Gastrocnemius medialis (tissue), 4 donors: Measurements from ENCODE around the gene HBA1.

Source experiments
- POLR2A ChIP-seq, 2 donors: fragments of 450-650 bp; IDR thresholded peaks; one replicate each; pipeline ENCODE4 v1.6.1; 2017; ENCODE audit warnings: antibody characterized with exemption in 2 of 2, mild to moderate bottlenecking in 2 of 2, moderate library complexity in 2 of 2
- TF ChIP-seq, protein P1 (sequence below), 5 experiments: fragments of 450-650 bp in 3 of 5; fragments of 200-600 bp in 2 of 5; sonication (generic) in 2 of 5; IDR thresholded peaks in 4 of 5; conservative IDR thresholded peaks in 1 of 5; 1 replicate in 4 of 5; 2 replicates in 1 of 5; pipeline ENCODE4 v1.5.1; 2016 to 2019; ENCODE audit warnings: antibody characterized with exemption in 5 of 5, mild to moderate bottlenecking in 3 of 5, moderate library complexity in 3 of 5

DNA sequence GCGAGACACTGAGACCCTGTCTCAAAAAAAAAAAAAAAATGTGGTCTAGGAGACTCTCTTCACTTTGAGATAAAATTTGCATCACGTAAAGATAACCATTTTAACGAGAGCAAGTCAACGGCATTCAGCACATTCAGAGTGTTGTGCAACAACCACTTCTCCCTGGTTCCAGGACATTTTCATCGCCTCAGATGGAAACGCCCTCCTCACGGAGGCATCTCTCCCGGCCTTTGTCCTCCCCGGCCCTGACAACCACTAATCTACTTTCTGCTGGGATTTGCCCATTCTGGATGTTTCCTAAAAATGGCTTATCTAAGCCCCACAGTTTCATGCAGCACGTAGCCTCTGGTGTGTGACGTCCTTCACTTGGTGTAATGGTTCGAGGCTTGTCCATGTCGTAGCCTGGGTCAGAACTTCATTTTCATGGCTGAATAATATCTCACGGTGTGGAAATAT, 31.7 kb upstream of the HBA1 start:
- TF ChIP-seq, protein P1, sequence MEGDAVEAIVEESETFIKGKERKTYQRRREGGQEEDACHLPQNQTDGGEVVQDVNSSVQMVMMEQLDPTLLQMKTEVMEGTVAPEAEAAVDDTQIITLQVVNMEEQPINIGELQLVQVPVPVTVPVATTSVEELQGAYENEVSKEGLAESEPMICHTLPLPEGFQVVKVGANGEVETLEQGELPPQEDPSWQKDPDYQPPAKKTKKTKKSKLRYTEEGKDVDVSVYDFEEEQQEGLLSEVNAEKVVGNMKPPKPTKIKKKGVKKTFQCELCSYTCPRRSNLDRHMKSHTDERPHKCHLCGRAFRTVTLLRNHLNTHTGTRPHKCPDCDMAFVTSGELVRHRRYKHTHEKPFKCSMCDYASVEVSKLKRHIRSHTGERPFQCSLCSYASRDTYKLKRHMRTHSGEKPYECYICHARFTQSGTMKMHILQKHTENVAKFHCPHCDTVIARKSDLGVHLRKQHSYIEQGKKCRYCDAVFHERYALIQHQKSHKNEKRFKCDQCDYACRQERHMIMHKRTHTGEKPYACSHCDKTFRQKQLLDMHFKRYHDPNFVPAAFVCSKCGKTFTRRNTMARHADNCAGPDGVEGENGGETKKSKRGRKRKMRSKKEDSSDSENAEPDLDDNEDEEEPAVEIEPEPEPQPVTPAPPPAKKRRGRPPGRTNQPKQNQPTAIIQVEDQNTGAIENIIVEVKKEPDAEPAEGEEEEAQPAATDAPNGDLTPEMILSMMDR (IDR thresholded peaks at IDR 0.05 in 4 of 5, conservative IDR thresholded peaks at IDR 0.05 in 1 of 5): no peak
- TF ChIP-seq POLR2A (IDR thresholded peaks at IDR 0.05): no peak
